Measurements from ENCODE around the gene POLA2.

Gene POLA2

GRCh38 chr11:65287601-65288000 lies 25.8 kb downstream of the POLA2 start:
- DNase-seq, result no peak

- DNase-seq, result no peak
These were observed 27.2 kb downstream of the POLA2 start for GRCh38 chr11:65288706-65289536.

GRCh38 chr11:65290448-65291165 lies 28.8 kb downstream of the POLA2 start:
- DNase-seq, result peak in 1 of 3 experiments; percentile 38

GRCh38 chr11:65291613-65292012 lies 29.9 kb downstream of the POLA2 start:
- no peak for DNase-seq

GRCh38 chr11:65292890-65293289 lies 31.1 kb downstream of the POLA2 start:
- no peak for DNase-seq

GRCh38 chr11:65293909-65294381 lies 32.2 kb downstream of the POLA2 start:
- no peak for DNase-seq

- no peak for DNase-seq
These were observed 33.2 kb downstream of the POLA2 start for GRCh38 chr11:65295001-65295400.

GRCh38 chr11:65295571-65296341 lies 34.0 kb downstream of the POLA2 start:
- no peak for DNase-seq

GRCh38 chr11:65297026-65297672 lies 35.4 kb downstream of the POLA2 start:
- no peak for DNase-seq

- no peak for DNase-seq
These were observed 36.4 kb downstream of the POLA2 start for GRCh38 chr11:65298131-65298535.

- DNase-seq, result no peak
These were observed 37.0 kb downstream of the POLA2 start for GRCh38 chr11:65298655-65299179.

GRCh38 chr11:65300621-65301275 lies 39.0 kb downstream of the POLA2 start:
- no peak for DNase-seq

- no peak for DNase-seq
These were observed 39.9 kb downstream of the POLA2 start for GRCh38 chr11:65301491-65302329.

- no peak for DNase-seq
These were observed 41.8 kb downstream of the POLA2 start for GRCh38 chr11:65303555-65303954.

- no peak for DNase-seq
These were observed 42.3 kb downstream of the POLA2 start for GRCh38 chr11:65304110-65304509.

GRCh38 chr11:65304613-65305012 lies 42.9 kb downstream of the POLA2 start:
- no peak for DNase-seq

GRCh38 chr11:65305501-65306268 lies 43.9 kb downstream of the POLA2 start:
- DNase-seq, result no peak

- no peak for DNase-seq
These were observed 45.8 kb downstream of the POLA2 start for GRCh38 chr11:65307298-65308229.
